ENCODE results near the gene CDKN2D. TPM values are rescaled to one million over a fixed set of nuclear protein-coding genes. Genes with fewer than 3 reads are reported as not detected.

Gene CDKN2D
- total RNA-seq, 1 donor from 2014 or later = 13.1 TPM

DNA sequence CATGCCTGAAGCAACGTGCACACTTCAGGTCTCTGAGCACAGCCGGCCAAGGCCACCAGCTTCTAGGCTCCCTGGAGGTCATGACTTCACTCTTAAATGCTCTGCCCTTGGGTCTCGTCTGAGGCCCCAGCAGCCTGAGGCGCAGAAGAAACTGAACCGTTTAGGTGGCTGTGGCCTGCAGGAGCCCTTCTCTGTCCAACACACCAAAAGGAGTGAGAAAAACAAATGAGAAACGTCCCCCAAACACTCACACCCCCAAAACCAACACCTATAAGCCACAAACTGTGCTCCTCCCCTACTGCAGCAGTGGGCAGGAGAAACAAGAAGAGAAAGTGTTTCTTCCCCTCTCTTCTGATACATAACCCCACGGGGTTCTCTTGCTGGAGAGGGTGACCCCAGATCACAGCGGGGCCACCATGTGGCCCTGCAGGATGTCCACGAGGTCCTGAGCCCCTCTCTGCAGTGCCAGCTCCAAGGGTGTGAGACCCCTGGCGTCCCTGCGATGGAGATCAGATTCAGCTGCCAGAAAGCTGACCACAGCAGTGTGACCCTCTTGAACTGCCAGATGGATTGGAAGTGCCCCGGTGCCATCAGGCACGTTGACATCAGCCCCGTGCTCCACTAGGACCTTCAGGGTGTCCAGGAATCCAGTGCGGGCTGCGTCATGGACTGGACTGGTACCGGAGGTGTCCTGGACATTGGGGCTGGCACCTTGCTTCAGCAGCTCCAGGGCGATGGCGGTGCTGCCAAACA is 1.9 kb downstream of the CDKN2D start:
- no peaks in the 10 kb centered on the region for H3K9me3 ChIP-seq
- peak overlapping the region; percentile 87 for H3K27ac ChIP-seq
- peaks cover 33% of the 10 kb centered on the region for H3K4me1 ChIP-seq
- TF ChIP-seq CTCF (IDR thresholded peaks at IDR 0.05) = no peak
- H3K4me3 ChIP-seq = peak overlapping the region; percentile 89
- no peaks in the 10 kb centered on the region for H3K27me3 ChIP-seq (ENCODE audit: low read depth)
- ATAC-seq = no peak
- intact Hi-C loops (cut with DNase I) = no loop called here
- no peak for DNase-seq
- H3K36me3 ChIP-seq = peaks cover 9% of the 10 kb centered on the region

DNA sequence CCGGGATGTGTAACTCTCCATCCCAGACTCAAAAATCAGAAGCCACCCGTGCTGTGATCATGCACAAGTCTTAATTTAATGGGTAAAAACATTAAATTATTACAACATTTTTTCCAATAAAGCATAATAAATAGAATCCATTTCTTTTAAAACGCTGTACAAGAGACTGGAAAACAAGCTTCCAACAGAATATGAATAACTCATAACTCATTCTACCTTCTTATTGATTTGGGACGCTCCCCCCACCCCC is 2.4 kb downstream of the CDKN2D start:
- Histone ChIP-seq H3K4me1 (peaks cover 33% of the 10 kb centered on the region), H3K36me3 (peaks cover 12% of the 10 kb centered on the region), H3K9me3 (no peaks in the 10 kb centered on the region), H3K27ac (peak overlapping the region; percentile 87), H3K27me3 (ENCODE audit: low read depth) (no peaks in the 10 kb centered on the region), H3K4me3 (peak overlapping the region; percentile 89)
- intact Hi-C loops (cut with DNase I) = no loop called here
- DNase-seq (no peak), ATAC-seq (no peak)
- TF ChIP-seq CTCF (IDR thresholded peaks at IDR 0.05) = no peak

GRCh38 chr19:10565567-10566407 is 3.0 kb downstream of the CDKN2D start, which contains the start of gene KRI1:
Gene KRI1 (minus strand): TSS chr19:10566010. CDS start chr19:10565999, 11 bp downstream.
- H3K36me3 ChIP-seq = peaks cover 17% of the 10 kb centered on the region
- H3K4me1 ChIP-seq = peaks cover 33% of the 10 kb centered on the region
- H3K27ac ChIP-seq = peak within 1 kb of the TSS; percentile 87
- no peaks in the 10 kb centered on the region for H3K27me3 ChIP-seq (ENCODE audit: low read depth)
- H3K4me3 ChIP-seq = peak within 1 kb of the TSS; percentile 89
- TF ChIP-seq CTCF (IDR thresholded peaks at IDR 0.05) = peak; percentile 43
- DNase-seq (peak; percentile 99), ATAC-seq (peak; percentile 89 to 91)
- H3K9me3 ChIP-seq = no peaks in the 10 kb centered on the region
- intact Hi-C loops (cut with DNase I) = no loop called here

DNA sequence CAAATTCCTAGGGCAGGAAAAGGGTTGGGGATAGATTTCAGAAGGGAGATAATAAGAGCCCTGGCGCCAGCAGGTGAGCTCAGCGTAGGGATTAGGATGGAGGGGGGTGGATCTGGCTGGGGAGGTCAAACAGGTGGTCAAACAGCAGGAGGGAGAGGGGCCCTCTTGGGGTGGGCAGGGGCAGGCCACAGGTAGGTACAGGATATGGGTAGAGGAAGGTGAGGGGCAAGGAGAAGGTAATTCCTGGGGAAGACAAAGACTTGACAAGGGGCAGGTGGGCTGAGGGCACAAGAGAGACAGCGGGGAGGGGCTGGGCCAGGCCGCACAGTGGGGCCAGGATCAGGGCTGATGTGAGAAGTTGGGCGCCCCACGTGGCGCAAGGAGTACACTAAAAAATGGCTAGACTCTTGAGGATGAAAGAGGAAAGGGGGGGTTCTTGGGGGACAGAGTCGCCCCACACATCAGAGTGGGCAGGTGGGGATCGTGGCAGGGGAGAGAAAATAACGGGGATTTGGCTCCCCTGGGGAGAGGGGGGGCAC is 3.7 kb downstream of the CDKN2D start:
- TF ChIP-seq CTCF (IDR thresholded peaks at IDR 0.05) = no peak
- DNase-seq (peak; percentile 68), ATAC-seq (peak; percentile 6 to 32)
- Histone ChIP-seq H3K9me3 (no peaks in the 10 kb centered on the region), H3K36me3 (peaks cover 24% of the 10 kb centered on the region), H3K27me3 (ENCODE audit: low read depth) (no peaks in the 10 kb centered on the region), H3K4me1 (peaks cover 33% of the 10 kb centered on the region), H3K4me3 (peak overlapping the region; percentile 89), H3K27ac (peak overlapping the region; percentile 87)
- intact Hi-C loops (cut with DNase I) = no loop called here

DNA sequence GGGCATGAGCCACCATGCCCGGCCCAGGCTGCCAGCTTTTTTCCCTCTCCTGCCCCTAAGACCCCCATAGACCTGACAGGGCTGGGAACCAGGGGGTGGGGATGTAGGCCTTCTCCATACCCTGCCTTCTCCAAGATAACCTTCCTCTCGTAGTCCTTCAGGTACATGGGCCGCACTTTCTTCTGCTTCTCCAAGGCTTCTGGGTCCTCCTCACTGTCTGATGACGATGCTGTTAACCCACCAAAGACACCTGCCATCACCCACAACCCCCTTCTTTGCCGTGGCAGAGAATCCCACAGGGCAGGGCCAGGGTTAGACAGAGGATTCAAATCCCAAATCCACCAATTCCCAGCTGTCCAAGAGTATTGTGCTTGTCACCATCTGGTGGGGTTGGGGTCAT is 6.2 kb downstream of the CDKN2D start:
- intact Hi-C loops (cut with DNase I) = no loop called here
- TF ChIP-seq CTCF (IDR thresholded peaks at IDR 0.05) = no peak
- DNase-seq = no peak
- Histone ChIP-seq H3K4me1 (peaks cover 21% of the 10 kb centered on the region), H3K9me3 (no peaks in the 10 kb centered on the region), H3K4me3 (no peak overlapping the region), H3K27me3 (ENCODE audit: low read depth) (no peaks in the 10 kb centered on the region), H3K27ac (no peak overlapping the region), H3K36me3 (peaks cover 48% of the 10 kb centered on the region)
- ATAC-seq = no peak
